DMS53 treated with DMSO at 0.1 percent for 48 hours (cell line): Measurements from ENCODE around the gene PTPRT.

ENCODE experiments used
- DNase-seq: peaks from one replicate; lab custom pipeline; 2025; ENCODE audit not compliant: unreplicated experiment; lab: John Stamatoyannopoulos, UW

The PTPRT gene

DNA sequence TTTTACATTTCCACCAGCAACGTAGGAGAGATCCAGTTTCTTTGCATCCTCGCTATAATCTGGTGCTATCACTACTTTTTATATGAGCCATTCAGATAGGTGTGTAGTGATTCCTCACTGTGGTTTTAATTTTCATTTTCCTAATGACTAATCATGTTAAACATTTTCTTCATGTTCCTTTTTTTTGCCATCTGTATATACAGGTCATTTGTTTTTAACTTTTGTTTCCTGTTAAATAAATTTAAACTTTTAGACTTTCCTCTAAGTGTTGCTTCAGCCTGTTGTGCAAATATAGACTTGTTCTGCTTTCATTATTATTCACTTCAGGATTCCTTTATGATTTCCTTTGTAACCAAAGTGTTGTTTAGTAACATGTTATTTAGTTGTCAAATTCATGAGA lies 697.4 kb downstream of the PTPRT start:
- DNase-seq = no peak

- DNase-seq = no peak
These were observed 704.1 kb downstream of the PTPRT start for GRCh38 chr20:42485556-42485955.

- DNase-seq = no peak
These were observed 704.8 kb downstream of the PTPRT start for GRCh38 chr20:42484790-42485375.

DNA sequence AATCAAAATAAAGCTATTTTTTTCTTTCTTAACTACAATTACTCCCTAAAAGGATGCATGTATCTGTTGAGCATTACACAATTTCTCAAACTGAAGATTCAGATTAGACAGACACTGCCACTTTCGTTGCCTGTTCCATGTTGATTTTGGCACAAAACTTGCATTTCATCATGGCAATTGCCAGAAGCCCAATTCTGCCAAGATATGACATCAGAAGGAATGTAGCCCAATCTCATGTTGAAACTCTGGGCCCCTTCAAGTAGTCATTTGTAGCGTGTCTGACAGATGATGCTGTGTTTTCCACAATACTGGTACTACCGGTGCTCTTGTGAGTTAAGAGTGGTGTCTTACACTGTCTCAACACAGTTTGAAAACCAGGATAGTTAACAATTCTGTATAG lies 705.4 kb downstream of the PTPRT start:
- DNase-seq = no peak

- no peak for DNase-seq
These were observed 705.9 kb downstream of the PTPRT start for GRCh38 chr20:42483730-42484303.

DNA sequence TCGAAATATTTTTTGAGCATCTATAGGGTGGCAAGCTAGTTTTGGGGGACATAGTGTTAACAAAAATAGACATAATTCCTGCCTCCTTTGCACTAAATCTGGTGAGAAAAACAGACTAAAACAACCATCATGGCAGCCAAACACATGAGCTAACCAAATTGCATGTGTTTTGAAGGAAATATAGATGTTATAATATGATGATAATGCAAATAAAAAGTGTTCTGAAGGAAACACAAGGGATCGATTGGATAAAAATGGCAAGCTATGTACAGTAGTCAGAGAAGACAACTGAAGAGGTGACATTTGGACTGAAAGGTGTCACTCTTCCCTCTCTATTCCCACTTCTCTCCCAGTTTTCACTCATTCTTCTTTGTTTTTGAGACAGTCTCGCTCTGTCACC lies 706.9 kb downstream of the PTPRT start:
- no peak for DNase-seq

- DNase-seq = no peak
These were observed 713.9 kb downstream of the PTPRT start for GRCh38 chr20:42475773-42476172.

DNA sequence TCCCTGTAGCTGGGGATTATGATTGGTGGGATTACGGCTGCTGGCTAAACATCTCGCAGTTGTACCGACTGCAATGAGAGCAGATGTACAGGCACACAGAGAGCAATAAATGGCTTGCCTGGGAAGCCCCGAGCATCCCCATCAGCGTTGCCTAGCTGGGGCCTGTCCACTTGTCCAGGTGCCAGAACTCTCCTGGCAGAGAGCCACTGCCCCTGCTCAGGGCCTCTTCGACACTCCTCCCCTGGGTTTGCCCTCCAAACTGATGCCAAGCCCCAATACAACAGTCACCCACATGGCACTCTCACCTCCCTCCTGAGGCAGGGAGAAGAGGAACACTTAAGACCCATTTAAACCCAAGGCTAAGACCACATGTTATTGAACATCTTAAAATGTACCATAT lies 715.1 kb downstream of the PTPRT start:
- DNase-seq = no peak

DNA sequence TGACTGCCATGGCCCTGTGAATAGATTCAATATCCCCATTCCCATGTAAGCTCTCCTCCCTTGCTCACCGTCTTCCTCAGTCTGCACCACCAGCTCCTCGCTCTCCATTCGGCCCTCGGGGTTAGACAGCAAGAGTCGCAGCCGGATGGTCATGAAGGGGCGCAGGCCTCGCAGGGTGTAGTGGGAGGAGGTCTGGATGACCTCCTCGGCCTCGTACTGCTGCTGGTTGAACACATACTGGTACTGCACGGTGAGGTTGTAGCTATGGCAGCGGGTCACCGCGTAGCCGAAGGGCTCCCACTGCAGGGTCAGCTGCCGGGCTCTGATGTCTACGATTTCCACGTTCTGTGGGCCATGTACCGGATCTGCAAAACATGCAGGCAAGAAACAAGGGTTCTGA lies 717.5 kb downstream of the PTPRT start:
- no peak for DNase-seq

GRCh38 chr20:42461965-42462593 lies 727.6 kb downstream of the PTPRT start:
- no peak for DNase-seq

GRCh38 chr20:42461291-42461690 lies 728.4 kb downstream of the PTPRT start:
- no peak for DNase-seq

GRCh38 chr20:42447270-42447669 lies 742.4 kb downstream of the PTPRT start:
- no peak for DNase-seq

DNA sequence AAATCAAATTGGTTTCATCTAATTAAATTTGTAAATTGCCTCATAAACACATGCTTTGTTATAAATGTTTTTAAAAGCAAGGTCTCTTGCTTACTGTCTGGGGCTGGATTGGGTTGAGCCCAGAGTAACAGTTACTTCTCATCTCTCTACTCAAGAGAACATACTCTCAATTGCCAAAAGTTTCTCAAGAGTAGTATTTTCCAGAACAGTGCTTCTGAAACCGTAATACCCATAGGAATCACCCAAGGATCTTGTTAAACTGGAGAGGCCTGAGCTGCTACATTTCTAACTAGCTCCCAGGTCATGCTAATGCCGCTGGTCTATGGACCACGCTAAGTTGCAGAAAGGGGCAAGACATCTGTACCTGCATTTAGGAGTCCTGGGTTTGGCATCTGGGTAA lies 744.9 kb downstream of the PTPRT start:
- no peak for DNase-seq

- DNase-seq = no peak
These were observed 746.5 kb downstream of the PTPRT start for GRCh38 chr20:42443200-42443599.

- DNase-seq = no peak
These were observed 747.0 kb downstream of the PTPRT start for GRCh38 chr20:42442716-42443115.

GRCh38 chr20:42441864-42442331 lies 747.8 kb downstream of the PTPRT start:
- DNase-seq = no peak

- DNase-seq = no peak
These were observed 748.4 kb downstream of the PTPRT start for GRCh38 chr20:42441196-42441863.

GRCh38 chr20:42435230-42435629 lies 754.5 kb downstream of the PTPRT start:
- no peak for DNase-seq

- DNase-seq = no peak
These were observed 757.0 kb downstream of the PTPRT start for GRCh38 chr20:42432496-42433334.

- DNase-seq = no peak
These were observed 759.1 kb downstream of the PTPRT start for GRCh38 chr20:42430598-42430997.

- no peak for DNase-seq
These were observed 759.8 kb downstream of the PTPRT start for GRCh38 chr20:42429761-42430458.
